ENCODE measurements around the gene MLANA.
"Not testable (repeated sequence)": the region's sequence is repeated elsewhere in the genome, so short reads cannot be mapped to it uniquely, and the experiment has no call there.

Gene MLANA

DNA sequence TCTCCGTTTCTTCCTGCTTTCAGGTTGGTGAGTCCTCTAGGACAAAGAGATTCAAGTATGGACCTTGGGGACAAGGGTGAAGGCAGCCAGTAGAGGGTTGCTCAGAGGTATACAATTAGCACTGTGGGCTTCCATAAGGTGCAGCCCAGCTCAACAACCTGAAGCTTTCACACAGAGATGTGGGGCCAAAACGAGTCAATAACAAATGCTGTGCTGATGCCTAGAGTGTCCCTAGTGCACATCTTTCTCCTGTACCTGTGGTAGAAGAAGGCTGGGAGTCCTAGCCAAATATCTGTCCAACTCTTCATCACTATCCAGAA is 20.7 kb upstream of the MLANA start:
- DNase-seq = no peak

DNA sequence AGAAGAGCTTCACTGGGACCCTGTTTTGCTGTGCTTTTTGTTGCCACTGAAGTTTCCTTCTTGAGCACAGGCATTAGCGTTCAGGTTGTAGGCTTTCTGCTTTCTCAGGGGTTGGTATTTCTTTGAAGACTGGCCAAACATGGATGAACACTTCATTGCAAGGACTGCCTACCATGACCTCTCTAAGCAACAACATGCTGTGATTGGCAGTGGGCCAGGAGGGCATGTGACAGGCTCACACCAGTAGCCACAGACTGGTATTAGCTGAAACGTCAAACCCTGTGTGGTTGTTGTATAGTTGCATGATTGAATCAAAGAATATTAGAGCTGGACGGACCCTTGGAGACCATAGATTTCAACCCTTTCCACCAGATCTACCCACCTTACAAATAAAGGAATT is 20.0 kb upstream of the MLANA start:
- no peak for DNase-seq

- DNase-seq = no peak
Observed at GRCh38 chr9:5871785-5872184, 18.9 kb upstream of the MLANA start.

GRCh38 chr9:5872511-5872910 is 18.2 kb upstream of the MLANA start:
- DNase-seq = no peak

GRCh38 chr9:5873439-5873838 is 17.2 kb upstream of the MLANA start:
- DNase-seq = no peak

DNA sequence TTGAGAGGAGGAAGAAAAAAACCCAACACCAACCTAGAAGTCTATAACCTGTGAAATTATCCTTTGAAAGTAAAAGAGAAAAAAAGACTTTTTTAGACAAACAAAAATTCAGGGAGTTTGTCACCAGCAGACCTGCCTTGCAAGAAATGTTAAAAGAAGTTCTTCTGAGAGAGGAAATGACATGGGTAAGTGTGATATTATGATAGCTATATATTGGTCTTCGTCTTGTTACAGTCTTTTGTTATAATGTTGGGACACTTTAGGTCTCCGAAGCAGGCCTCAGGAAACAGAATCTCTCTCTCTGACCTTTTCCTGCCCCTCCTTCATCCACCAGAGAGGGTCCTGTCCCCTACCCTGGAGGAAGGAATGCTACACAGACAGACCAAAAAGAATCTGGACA is 16.6 kb upstream of the MLANA start:
- no peak for DNase-seq

DNA sequence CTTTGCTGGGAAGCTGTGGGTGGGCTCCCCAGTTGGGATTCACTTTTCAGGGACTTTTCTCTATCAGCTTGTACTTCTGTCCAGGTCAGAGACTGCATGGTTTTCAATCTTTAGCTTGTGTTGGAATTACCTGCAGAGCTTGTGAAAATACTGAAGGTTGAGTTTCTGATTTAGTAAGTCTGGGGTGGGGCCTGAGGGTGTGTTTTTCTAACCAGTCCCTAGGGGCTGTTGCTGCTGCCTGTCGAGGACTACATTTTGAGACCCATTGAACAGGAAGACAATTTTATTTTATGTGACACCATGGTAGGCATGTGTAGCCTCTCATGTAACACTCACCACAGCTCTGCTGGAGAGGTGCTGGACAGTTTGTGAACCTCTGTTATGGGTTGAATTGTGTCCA is 14.7 kb upstream of the MLANA start:
- DNase-seq = no peak

GRCh38 chr9:5876711-5877110 is 14.0 kb upstream of the MLANA start:
- peak; percentile 69 for DNase-seq

GRCh38 chr9:5879419-5880181 is 11.1 kb upstream of the MLANA start:
- peak; percentile 94 for DNase-seq

GRCh38 chr9:5882244-5883012 is 8.3 kb upstream of the MLANA start:
- not testable (repeated sequence) for DNase-seq

GRCh38 chr9:5884191-5884590 is 6.5 kb upstream of the MLANA start:
- peak; percentile 70 for DNase-seq

- peak; percentile 94 for DNase-seq
Observed at GRCh38 chr9:5886114-5886939, 4.4 kb upstream of the MLANA start.

DNA sequence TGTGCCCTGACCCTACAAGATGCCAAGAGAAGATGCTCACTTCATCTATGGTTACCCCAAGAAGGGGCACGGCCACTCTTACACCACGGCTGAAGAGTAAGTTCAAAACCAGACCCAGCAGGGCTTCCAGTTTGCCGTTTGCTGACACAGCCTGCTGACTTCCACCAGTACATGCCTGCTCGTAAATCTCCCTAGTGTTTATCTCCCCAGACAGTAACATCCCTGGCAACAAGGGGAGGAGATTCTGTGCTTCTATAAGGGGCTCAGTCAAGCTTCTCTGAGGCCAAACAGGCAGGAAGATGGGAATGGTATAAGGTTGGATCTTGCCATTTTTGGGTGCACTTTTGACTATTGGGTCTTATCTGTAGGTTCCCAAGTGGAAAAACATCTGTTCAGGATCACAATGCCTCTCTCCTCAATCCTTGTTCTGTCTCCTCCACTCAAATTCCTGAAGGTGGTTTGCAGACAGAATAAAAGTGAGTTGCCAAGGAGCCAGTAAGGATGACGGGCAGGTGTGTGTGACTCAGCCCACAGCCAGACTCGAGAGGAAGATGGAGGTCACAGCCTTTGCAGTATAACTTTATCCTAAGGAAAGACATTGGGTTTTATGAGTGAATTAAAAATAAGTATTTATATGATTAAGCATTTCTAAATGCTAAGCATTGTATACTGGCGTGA is 1.9 kb downstream of the MLANA start:
- peak; percentile 76 for DNase-seq

DNA sequence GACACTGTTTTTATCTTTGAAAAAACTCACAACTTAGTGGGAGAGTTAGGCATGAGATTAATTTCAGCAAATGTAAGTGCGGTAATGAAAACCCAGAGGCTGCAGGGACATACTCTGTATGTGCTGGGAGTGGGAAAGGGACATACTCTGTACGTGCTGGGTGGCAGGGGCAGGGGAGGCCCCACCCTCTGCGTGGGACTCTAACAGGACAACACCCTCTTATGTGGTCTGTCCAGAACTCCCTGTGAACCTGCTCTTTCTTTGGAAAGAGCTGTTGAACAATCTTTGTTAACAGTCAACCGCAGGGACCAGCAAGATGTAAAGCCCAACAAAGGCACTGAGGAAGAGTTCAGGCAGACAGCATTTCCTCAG is 2.4 kb downstream of the MLANA start:
- no peak for DNase-seq

- DNase-seq = no peak
Observed at GRCh38 chr9:5893591-5894236, 3.0 kb downstream of the MLANA start.

- no peak for DNase-seq
Observed at GRCh38 chr9:5894237-5894959, 3.7 kb downstream of the MLANA start.

DNA sequence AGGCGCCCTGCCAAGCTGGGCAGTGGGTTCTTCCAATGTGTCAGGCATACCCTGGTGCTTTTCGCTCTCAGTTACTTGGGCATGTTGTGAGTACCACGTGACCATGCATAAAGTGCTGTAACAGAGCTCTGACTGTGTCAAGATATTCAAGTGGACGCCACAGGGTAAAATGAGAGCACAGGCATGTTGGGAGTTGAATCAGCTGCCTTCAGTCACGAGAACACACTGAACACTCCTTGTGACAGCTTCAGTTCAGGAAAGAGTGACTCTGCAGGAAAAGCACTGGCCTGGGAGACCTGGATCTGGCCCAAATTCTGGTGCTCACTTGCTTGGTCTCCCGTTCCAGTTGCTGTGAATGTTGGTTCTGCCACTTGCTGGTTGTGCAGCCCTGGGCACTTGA is 5.1 kb downstream of the MLANA start:
- no peak for DNase-seq

DNA sequence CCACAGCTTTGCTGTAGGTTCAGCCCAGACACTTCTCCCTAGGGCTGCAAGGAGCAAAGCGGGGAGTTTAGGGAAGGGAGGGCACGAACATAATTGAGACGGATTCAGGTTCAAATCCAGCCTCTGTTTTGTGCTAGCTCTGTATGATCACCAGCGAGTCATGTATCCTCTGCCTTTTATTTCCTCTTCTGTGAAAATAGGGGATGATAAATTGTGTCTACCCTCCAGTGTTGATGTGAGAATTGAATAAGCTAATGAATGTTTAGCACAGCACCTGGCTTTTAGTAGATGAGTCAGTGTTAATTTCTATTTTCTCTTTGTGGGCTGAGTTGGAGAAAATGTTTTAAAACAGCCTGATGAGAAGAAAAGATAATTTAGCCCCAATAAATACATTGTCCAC is 6.2 kb downstream of the MLANA start:
- no peak for DNase-seq

DNA sequence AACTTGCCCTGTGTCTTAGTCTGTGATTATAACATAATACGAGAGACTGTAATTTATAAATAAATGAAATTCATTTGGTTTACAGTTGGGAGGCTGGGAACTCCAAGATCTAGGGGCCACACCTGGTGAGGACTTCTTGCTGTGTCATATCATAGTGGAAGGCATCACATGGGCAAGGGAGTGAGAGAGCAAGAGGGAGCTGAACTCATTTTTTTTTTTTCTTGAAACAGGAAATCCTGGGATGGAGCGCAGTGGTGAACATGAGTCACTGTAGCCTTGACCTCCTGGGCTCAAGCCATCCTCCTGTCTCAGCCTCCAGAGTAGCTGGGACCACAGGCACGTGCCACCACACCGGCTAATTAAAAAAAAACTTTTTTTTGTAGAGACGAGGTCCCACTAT is 7.2 kb downstream of the MLANA start:
- DNase-seq = no peak

- DNase-seq = no peak
Observed at GRCh38 chr9:5899292-5899691, 8.6 kb downstream of the MLANA start.

DNA sequence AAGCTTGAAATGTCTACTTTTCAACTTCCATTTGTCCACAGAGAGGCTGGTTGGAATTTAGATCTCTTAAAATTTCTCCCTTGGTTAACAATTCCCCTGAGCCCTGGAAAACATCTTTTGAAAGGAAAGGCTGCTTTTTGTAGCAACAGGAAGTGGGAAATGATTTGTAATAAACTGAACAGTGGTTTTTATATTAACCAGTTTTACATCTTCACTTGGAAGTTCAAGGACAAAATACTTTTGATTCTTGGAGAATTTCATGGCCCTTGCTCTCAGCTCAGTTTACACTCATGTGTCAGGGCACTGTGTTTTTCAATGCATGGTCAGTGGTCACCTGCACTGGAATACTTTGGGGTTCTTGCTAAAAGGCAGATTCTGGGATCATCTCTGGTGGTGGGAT is 9.9 kb downstream of the MLANA start:
- DNase-seq = no peak

GRCh38 chr9:5902377-5902776 is 11.7 kb downstream of the MLANA start:
- no peak for DNase-seq
